Effector memory CD8-positive, alpha-beta T cell (primary cell): Measurements from ENCODE around the gene PACRG.

Experiments
- ATAC-seq: fragments of 150-1000 bp; cut with Tn5 transposase; replicated peaks from 2 replicates; pipeline ENCODE4 v1.10.0; 2021; ENCODE audit warnings: mild to moderate bottlenecking, moderate library complexity
- DNase-seq, 3 experiments: peaks; one replicate each; pipeline ENCODE4 v3.0.0; 2021
- H3K27ac Mint-ChIP-seq, 2 donors: one replicate each; pipeline ENCODE4 v1.8.0; 2022; ENCODE audit warnings: mild to moderate bottlenecking in 2 of 2, mixed read lengths in 2 of 2, moderate library complexity in 2 of 2
- H3K27me3 Mint-ChIP-seq, 2 donors: one replicate each; pipeline ENCODE4 v1.8.0; 2022; ENCODE audit warnings: mixed read lengths in 2 of 2
- H3K36me3 Mint-ChIP-seq: one replicate; pipeline ENCODE4 v1.8.0; 2022; ENCODE audit warnings: mild to moderate bottlenecking, moderate library complexity, mixed read lengths; ENCODE audit not compliant: insufficient read depth
- H3K4me1 Mint-ChIP-seq, 2 donors: one replicate each; pipeline ENCODE4 v1.8.0; 2022; ENCODE audit warnings: low read depth in 2 of 2, mixed read lengths in 2 of 2
- H3K4me3 Mint-ChIP-seq, 2 donors: one replicate each; pipeline ENCODE4 v1.8.0; 2022; ENCODE audit warnings: mild to moderate bottlenecking in 2 of 2, mixed read lengths in 2 of 2, moderate library complexity in 2 of 2
- H3K9me3 Mint-ChIP-seq, 2 donors: one replicate each; pipeline ENCODE4 v1.8.0; 2022; ENCODE audit warnings: mixed read lengths in 2 of 2

Gene PACRG

DNA sequence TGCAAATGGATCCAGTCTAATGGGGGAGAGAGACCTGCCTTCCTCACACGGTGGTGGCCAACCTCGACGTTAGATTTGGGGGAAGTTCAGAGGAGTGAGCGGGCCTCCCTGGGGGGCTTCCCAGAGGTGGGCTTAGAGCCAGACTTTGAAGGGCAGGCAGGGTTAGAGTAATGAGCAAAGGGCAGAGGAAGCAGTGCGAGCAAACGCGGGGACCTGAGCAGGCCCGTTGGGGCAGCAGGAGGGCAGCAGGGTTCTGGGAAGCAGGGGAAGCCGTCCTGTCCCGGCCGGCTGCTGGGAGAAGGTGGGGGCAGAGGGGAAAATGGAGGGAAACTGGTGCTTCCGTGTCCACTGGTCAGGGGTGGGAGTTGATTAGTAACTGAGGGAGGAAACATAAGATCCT, 474.1 kb downstream of the PACRG start:
- no peaks in the 10 kb centered on the region for H3K9me3 Mint-ChIP-seq
- no peak for DNase-seq
- no peak for ATAC-seq
- H3K27ac Mint-ChIP-seq: no peak overlapping the region
- no peaks in the 10 kb centered on the region for H3K36me3 Mint-ChIP-seq
- no peak overlapping the region for H3K4me3 Mint-ChIP-seq
- no peaks in the 10 kb centered on the region for H3K4me1 Mint-ChIP-seq
- H3K27me3 Mint-ChIP-seq: peaks cover 22 to 50% of the 10 kb centered on the region in 2 donors

DNA sequence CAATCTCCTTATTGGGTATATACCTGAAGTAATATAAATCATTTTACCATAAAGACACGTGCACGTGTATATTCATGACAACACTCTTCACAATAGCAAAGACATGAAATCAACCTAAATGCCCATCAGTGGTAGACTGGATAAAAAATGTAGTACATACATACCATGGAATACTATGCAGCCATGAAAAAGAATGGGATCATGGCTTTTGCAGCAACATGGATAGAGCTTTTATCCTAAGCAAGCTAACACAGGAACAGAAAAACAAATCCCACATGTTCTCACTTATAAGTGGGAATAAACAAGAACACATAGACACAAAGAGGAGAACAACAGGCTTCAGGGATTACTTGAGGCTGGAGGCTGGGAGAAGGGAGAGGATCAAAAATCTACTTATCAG, 478.4 kb downstream of the PACRG start:
- Mint-ChIP-seq H3K4me1 (no peaks in the 10 kb centered on the region), H3K27ac (no peak overlapping the region), H3K27me3 (peaks cover 17 to 41% of the 10 kb centered on the region in 2 donors), H3K36me3 (no peaks in the 10 kb centered on the region), H3K4me3 (no peak overlapping the region), H3K9me3 (no peaks in the 10 kb centered on the region)
- DNase-seq: no peak
- no peak for ATAC-seq

DNA sequence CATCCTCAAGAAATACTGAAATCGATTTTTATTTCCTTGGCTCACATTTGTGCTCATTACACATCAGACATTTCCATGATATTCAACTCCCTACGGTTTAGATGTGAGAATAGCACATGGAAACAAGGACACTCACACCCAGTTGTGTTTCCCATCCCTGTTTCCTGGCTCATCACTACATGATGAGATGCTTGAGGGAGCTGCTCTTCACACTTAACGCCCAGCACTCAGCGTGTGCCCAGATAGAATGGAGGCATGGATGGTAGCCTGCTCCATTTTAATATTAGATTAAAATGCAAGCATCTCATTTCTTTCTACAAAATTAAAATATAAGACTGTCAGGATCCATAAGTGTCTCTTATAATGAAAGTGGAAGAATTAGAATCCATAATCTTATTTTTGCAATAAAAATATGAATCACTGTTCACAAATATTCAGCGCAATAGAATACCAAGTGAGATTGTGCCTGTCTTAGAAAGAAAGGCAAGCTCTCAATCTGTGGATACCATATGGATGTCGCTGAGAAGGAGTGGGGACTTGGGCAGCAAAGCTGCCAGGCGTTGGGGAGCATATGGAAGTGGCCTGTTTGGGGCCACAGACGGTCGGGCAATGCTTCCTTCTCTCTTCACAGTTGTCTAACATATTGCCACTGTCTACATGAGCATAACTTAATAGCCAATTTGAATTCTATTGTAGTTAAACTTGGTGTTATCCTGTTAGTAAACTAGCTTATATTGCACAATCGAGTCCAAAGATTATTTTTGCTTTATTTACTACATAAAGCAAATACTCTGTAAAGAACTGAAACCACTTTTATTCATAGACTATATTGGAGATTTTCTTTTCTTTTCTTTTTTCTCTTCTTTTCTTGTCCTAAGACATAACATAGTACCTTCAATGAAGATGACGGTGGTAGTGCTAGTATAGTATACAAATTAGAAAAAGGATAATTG, 479.9 kb downstream of the PACRG start:
- peaks cover 9 to 26% of the 10 kb centered on the region in 2 donors for H3K27me3 Mint-ChIP-seq
- no peak overlapping the region for H3K4me3 Mint-ChIP-seq
- DNase-seq: no peak
- H3K4me1 Mint-ChIP-seq: no peaks in the 10 kb centered on the region
- H3K9me3 Mint-ChIP-seq: peaks cover 4 to 7% of the 10 kb centered on the region in 2 donors
- ATAC-seq: no peak
- H3K27ac Mint-ChIP-seq: no peak overlapping the region
- H3K36me3 Mint-ChIP-seq: no peaks in the 10 kb centered on the region

DNA sequence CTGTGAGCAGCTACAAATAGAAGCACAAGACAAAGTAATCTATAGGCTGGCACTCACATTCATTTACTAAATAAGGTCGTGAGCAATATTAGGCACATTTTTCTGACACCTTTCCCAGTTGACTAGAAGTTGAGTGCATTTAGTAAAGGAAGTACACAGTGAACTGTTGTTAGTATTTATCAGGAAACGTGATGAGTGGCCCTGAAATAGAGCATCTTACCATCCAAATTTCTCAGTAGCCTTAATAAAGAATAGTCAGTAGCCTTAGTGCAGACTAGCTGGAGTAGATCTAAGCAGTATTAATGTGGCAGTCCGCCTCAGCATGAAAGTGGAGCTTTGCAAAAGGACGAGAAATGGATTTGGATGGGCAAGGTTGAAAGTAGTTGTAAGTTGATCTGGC, 481.2 kb downstream of the PACRG start:
- peaks cover 6 to 16% of the 10 kb centered on the region in 2 donors for H3K27me3 Mint-ChIP-seq
- no peak overlapping the region for H3K27ac Mint-ChIP-seq
- no peaks in the 10 kb centered on the region for H3K4me1 Mint-ChIP-seq
- ATAC-seq (no peak), DNase-seq (no peak)
- no peak overlapping the region for H3K4me3 Mint-ChIP-seq
- H3K9me3 Mint-ChIP-seq: peaks cover 4 to 7% of the 10 kb centered on the region in 2 donors
- no peaks in the 10 kb centered on the region for H3K36me3 Mint-ChIP-seq

DNA sequence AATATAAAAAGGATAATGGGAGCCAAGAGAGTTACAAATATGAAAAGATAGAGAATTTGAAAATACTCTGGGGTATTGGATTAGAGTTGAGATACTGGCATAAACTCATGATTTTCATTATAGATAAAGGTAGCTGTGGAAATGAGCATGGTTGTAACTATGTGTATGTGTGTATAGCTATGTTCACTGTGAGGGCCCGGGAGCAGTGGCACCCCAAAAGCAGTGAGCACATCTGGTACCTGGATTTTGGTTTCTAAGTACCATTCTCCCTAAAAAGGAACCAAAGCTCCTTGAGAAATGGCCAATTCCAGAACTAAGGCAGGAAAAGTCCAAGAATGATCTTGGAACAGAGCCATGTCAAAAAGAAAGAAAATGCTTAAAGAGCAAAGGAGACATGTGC, 484.3 kb downstream of the PACRG start:
- no peak for DNase-seq
- no peaks in the 10 kb centered on the region for H3K36me3 Mint-ChIP-seq
- peaks cover 14 to 15% of the 10 kb centered on the region in 2 donors for H3K27me3 Mint-ChIP-seq
- H3K9me3 Mint-ChIP-seq: peaks cover 4 to 7% of the 10 kb centered on the region in 2 donors
- H3K4me3 Mint-ChIP-seq: no peak overlapping the region
- ATAC-seq: no peak
- no peaks in the 10 kb centered on the region for H3K4me1 Mint-ChIP-seq
- H3K27ac Mint-ChIP-seq: no peak overlapping the region

DNA sequence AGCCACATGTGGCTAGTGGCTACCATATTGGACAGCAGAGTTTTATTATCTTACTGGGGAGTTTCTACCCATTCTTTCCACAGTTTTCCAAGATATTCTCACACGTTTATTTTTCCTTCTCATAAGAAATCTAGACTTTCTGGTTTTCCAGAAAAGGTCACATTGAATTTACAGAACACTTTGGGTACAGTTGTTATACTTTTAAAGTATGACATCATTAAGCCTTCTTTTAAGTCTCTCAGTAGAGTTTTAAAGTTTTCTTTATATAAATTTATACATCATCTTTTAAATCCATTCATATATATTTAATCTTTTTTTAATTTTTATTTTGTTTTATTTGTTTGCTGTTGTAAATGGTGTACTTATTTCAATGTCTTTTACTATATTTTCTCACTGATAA, 486.5 kb downstream of the PACRG start:
- H3K27me3 Mint-ChIP-seq: peaks cover 27 to 36% of the 10 kb centered on the region in 2 donors
- no peak overlapping the region for H3K27ac Mint-ChIP-seq
- no peak for ATAC-seq
- no peaks in the 10 kb centered on the region for H3K4me1 Mint-ChIP-seq
- peaks cover 4 to 7% of the 10 kb centered on the region in 2 donors for H3K9me3 Mint-ChIP-seq
- H3K4me3 Mint-ChIP-seq: no peak overlapping the region
- no peak for DNase-seq
- H3K36me3 Mint-ChIP-seq: no peaks in the 10 kb centered on the region

DNA sequence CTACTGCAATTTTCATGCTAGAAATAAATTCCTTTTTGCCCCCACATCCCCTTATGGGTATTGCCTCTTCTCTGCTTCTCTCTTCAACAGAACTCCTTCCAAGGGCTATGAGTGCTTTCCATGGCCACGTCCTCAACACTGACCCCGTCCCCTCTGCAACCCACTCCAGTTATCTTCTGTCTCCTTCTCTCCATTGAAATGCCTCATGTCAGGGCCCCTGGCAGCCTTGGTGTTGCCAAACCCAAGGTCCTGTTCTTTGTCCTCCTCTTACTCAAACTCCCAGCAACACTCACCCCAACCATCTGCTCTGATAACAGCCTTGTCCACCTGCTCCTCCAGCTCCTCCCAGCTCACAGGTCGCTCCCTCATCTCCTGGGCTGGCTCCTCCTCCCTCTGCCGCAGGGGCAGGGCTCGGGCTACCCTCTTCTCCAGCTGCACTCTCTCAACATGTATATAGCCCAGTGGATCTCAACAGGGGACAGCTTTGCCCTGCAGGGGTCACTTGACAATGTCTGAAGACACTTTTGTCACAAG, 490.7 kb downstream of the PACRG start:
- H3K9me3 Mint-ChIP-seq: peaks cover 0 to 1% of the 10 kb centered on the region in 2 donors

DNA sequence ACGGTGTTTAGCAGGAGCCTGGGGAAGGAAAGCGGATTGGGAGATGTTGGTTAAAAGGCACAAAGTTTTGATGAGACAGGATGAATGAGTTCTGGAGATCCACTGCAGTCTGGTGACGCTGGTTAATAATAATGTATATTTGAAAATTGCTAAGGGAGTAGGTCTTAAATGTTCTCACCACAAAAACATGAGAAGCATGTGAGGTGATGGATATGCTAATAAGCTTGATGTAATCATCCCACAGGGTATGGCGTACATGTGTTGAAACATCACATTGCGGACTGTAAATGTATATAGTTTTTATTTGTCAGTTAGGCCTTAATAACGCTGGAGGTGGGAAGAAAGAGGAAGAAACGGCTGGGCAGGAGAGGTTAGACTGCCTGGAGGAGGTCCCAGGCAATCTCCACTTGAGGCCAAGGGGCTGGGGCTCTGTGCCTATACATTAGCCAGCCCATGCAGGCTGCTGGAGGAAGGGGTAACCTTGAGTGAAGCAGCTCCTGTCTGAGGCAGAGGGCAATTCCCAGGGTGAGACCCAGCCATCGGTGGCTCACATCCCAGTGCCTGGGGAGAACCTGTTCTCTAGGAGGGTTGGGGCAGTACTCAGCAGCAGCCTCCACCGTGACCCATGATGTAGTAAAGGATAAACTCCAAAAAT, 498.5 kb downstream of the PACRG start:
- Mint-ChIP-seq H3K4me1 (no peaks in the 10 kb centered on the region), H3K36me3 (no peaks in the 10 kb centered on the region), H3K4me3 (no peak overlapping the region), H3K27me3 (peaks cover 12 to 17% of the 10 kb centered on the region in 2 donors), H3K9me3 (peaks cover 0 to 2% of the 10 kb centered on the region in 2 donors), H3K27ac (no peak overlapping the region)
- DNase-seq (no peak), ATAC-seq (no peak)

More for the DNA sequence above, 490.7 kb downstream of the PACRG start:
- Mint-ChIP-seq H3K36me3 (no peaks in the 10 kb centered on the region), H3K4me3 (no peak overlapping the region), H3K27me3 (peaks cover 31 to 49% of the 10 kb centered on the region in 2 donors), H3K4me1 (no peaks in the 10 kb centered on the region), H3K27ac (no peak overlapping the region)
- no peak for DNase-seq
- no peak for ATAC-seq

DNA sequence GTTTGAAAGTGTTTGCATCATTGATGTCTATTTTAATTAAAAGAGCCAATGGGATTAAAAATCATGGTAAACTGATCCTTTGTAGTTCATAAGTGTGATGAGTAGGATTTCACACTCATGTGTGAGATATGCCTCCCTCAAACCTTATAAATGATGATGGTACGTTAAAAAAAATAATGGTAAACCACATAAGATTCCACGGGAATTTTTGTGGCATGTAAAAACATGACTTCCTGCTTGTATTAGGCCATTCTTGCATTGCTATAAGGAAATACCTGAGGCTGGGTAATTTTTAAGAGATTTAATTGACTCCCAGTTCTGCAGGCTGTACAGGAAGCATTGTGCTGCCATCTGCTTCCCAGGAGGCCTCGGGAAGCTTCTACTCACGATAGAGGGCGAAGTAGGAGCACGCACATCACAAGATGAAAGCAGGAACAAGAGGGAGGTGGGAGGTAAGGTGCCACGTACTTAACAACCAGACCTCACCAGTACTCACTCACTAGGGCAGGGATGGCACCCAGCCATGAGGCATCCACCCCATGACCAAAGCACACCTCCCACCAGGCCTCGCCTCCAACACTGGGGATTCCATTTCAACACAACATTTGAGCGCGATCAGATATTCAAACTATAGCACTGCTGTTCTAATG, 499.2 kb downstream of the PACRG start:
- no peak for ATAC-seq
- Mint-ChIP-seq H3K9me3 (peaks cover 0 to 2% of the 10 kb centered on the region in 2 donors), H3K27me3 (peaks cover 12 to 22% of the 10 kb centered on the region in 2 donors), H3K27ac (no peak overlapping the region), H3K4me1 (no peaks in the 10 kb centered on the region), H3K36me3 (no peaks in the 10 kb centered on the region), H3K4me3 (no peak overlapping the region)
- DNase-seq: no peak

DNA sequence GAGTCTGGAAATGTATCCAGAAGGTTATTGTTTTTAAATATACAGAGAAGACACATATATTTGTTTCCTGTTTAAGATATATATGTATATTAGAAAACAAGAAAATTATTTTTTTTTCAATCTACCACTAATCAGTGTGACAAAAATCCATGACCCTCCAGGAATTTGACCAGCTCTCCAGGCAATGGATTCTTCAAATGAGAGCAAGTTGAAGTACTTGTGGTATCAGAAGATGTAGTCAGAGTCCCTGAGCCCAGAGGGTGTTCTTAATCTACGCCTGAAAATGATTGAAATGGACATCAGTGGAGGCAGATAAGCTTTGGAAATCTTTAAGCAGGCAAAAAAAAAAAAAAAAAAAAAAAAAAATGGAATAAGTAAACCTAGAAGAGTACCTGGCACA, 500.3 kb downstream of the PACRG start:
- Mint-ChIP-seq H3K4me3 (no peak overlapping the region), H3K4me1 (no peaks in the 10 kb centered on the region), H3K36me3 (no peaks in the 10 kb centered on the region), H3K9me3 (peaks cover 0 to 2% of the 10 kb centered on the region in 2 donors), H3K27me3 (peaks cover 18 to 31% of the 10 kb centered on the region in 2 donors), H3K27ac (no peak overlapping the region)
- no peak for ATAC-seq
- no peak for DNase-seq

DNA sequence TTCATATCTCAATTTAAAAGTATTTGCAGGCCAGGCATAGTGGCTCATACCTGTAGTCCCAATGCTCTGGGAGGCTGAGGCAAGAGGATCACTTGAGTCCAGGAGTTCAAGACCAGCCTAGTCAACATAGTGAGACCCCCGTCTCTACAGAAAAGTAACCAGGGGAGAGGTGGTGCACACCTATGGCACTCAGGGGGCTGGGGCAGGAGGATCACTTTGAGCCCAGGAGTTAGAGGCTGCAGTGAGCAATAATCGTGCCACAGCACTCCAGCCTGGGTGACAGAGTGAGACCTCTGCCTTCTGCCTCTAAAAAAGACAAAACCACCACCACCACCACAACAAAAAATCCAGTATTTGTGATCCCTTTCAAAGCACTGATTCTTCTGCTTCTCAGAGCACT, 501.3 kb downstream of the PACRG start:
- DNase-seq (no peak), ATAC-seq (no peak)
- no peak overlapping the region for H3K4me3 Mint-ChIP-seq
- no peaks in the 10 kb centered on the region for H3K36me3 Mint-ChIP-seq
- H3K9me3 Mint-ChIP-seq: no peaks in the 10 kb centered on the region
- H3K27ac Mint-ChIP-seq: no peak overlapping the region
- no peaks in the 10 kb centered on the region for H3K4me1 Mint-ChIP-seq
- peaks cover 19 to 32% of the 10 kb centered on the region in 2 donors for H3K27me3 Mint-ChIP-seq

DNA sequence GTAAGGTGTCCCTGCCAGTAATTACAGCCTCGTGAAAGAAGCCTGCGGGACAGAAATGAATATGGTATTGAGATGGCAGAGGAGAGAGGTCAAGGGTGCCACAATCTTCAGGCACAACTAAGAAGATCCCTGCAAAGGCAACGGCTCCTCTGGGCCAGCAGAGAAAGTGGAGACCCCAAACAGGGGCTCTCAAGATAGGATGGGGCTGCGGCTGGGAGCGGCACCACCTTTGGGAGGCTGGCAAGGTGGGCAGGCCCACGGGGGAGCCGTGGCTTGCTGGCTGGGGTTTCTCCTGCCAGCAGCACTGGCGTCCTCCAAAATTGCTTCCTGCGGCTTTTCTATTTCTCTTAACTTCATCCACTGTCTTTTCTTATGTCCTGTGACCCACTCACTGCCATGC, 503.1 kb downstream of the PACRG start:
- no peak for DNase-seq
- Mint-ChIP-seq H3K27me3 (peaks cover 20 to 45% of the 10 kb centered on the region in 2 donors), H3K4me3 (no peak overlapping the region), H3K27ac (no peak overlapping the region), H3K9me3 (no peaks in the 10 kb centered on the region), H3K36me3 (no peaks in the 10 kb centered on the region), H3K4me1 (no peaks in the 10 kb centered on the region)
- ATAC-seq: no peak

DNA sequence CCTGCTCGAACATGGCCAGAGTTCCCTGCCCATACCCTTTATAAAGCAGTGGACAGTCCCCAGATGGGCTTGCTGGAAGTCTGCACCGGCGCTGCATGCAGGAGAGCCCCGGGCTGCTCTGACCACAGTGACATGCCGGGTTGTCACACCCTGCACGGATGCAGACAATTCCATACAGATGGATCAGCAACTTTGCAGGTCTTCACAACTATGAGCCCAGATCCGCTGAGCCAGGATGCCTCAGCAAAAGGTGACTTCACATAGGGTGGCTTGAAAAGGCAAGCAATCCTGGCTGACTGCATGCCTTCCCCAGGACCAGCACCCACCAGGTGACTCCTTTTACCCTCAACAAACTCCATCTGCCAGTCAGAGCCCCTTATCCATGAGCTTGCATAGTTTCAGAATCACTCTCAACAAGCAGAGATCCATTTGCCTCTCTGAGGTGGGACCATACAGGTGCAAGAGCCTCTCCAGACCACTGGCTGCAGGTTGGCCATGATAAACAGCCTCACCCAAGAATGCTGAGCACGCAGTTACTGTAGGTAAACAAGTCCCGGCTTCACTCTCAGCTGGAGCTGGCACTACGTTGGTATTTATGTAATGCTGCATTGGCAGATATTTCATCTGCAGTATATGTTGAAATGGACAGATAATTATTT, 503.7 kb downstream of the PACRG start:
- no peak overlapping the region for H3K27ac Mint-ChIP-seq
- peaks cover 20 to 45% of the 10 kb centered on the region in 2 donors for H3K27me3 Mint-ChIP-seq
- no peak for ATAC-seq

More for the DNA sequence above, 503.7 kb downstream of the PACRG start:
- no peak overlapping the region for H3K4me3 Mint-ChIP-seq
- DNase-seq: no peak
- no peaks in the 10 kb centered on the region for H3K9me3 Mint-ChIP-seq
- no peaks in the 10 kb centered on the region for H3K4me1 Mint-ChIP-seq
- H3K36me3 Mint-ChIP-seq: no peaks in the 10 kb centered on the region
